Measurements from ENCODE around the gene RASGRP1.

Gene RASGRP1

GRCh38 chr15:38576261-38576660 lies 11.6 kb upstream of the RASGRP1 start:
- no peak overlapping the region for H3K27ac ChIP-seq
- no peak overlapping the region for H3K4me3 ChIP-seq
- no peak for TF ChIP-seq CTCF (IDR thresholded peaks at IDR 0.05)
- DNase-seq (ENCODE audit: low spot score) = no peak

- no peak for DNase-seq (ENCODE audit: low spot score)
- H3K4me3 ChIP-seq = no peak overlapping the region
- TF ChIP-seq CTCF (IDR thresholded peaks at IDR 0.05) = no peak
- H3K27ac ChIP-seq = no peak overlapping the region
Measured at GRCh38 chr15:38565287-38565670, 665 bp upstream of the RASGRP1 start.

GRCh38 chr15:38563723-38564519 lies 693 bp downstream of the RASGRP1 start:
- peak; percentile 45 for DNase-seq (ENCODE audit: low spot score)
- Histone ChIP-seq H3K27ac (no peak overlapping the region), H3K4me3 (peak overlapping the region; percentile 73)
- TF ChIP-seq CTCF (IDR thresholded peaks at IDR 0.05) = peak; percentile 71

- no peak for DNase-seq (ENCODE audit: low spot score)
- H3K4me3 ChIP-seq = no peak overlapping the region
- no peak overlapping the region for H3K27ac ChIP-seq
- no peak for TF ChIP-seq CTCF (IDR thresholded peaks at IDR 0.05)
Measured at GRCh38 chr15:38562278-38562677, 2.3 kb downstream of the RASGRP1 start.

GRCh38 chr15:38560456-38560926 lies 4.1 kb downstream of the RASGRP1 start:
- DNase-seq (ENCODE audit: low spot score) = no peak
- no peak overlapping the region for H3K4me3 ChIP-seq
- TF ChIP-seq CTCF (IDR thresholded peaks at IDR 0.05) = no peak

GRCh38 chr15:38559636-38560307 lies 4.8 kb downstream of the RASGRP1 start:
- no peak for TF ChIP-seq CTCF (IDR thresholded peaks at IDR 0.05)
- H3K4me3 ChIP-seq = no peak overlapping the region
- DNase-seq (ENCODE audit: low spot score) = peak; percentile 49
- H3K27ac ChIP-seq = no peak overlapping the region

More at GRCh38 chr15:38560456-38560926, 4.1 kb downstream of the RASGRP1 start:
- no peak overlapping the region for H3K27ac ChIP-seq

All from coronary artery (tissue), 2 donors.